Measurements from ENCODE around the gene KRT81. TPM values are rescaled to one million over a fixed set of nuclear protein-coding genes. Genes with fewer than 3 reads are reported as not detected.

KRT81 gene
- total RNA-seq, 1 donor from 2014 or later = not detected

DNA sequence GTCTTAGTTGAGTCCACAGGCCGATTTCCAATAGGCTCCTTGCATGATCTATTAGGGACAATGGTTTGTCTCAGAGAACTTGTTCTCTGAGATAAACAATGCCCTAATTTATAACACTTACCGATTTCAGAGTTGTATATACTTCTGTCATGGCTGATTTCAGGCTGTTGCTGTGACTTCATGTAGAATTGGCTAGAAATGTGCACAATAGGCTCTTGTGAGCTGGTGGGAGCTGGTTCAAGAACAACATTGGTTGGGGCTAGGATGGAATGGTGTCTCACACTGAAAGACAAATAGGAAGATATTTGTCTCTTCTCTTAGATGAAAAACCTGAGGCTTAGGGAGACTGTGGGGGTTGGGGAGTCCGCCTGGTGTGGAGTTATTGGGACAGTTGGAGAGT, 23.6 kb downstream of the KRT81 start:
- H3K4me3 Mint-ChIP-seq (ENCODE audit: unreplicated experiment) = no peak overlapping the region
- no peak for DNase-seq (ENCODE audit: low spot score)
- H3K9me3 Mint-ChIP-seq (ENCODE audit: unreplicated experiment) = no peaks in the 10 kb centered on the region
- TF ChIP-seq, protein P1, sequence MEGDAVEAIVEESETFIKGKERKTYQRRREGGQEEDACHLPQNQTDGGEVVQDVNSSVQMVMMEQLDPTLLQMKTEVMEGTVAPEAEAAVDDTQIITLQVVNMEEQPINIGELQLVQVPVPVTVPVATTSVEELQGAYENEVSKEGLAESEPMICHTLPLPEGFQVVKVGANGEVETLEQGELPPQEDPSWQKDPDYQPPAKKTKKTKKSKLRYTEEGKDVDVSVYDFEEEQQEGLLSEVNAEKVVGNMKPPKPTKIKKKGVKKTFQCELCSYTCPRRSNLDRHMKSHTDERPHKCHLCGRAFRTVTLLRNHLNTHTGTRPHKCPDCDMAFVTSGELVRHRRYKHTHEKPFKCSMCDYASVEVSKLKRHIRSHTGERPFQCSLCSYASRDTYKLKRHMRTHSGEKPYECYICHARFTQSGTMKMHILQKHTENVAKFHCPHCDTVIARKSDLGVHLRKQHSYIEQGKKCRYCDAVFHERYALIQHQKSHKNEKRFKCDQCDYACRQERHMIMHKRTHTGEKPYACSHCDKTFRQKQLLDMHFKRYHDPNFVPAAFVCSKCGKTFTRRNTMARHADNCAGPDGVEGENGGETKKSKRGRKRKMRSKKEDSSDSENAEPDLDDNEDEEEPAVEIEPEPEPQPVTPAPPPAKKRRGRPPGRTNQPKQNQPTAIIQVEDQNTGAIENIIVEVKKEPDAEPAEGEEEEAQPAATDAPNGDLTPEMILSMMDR (IDR thresholded peaks at IDR 0.05; ENCODE audit: unreplicated experiment) = no peak
- no peak overlapping the region for H3K27ac Mint-ChIP-seq (ENCODE audit: unreplicated experiment)
- peaks cover 3% of the 10 kb centered on the region for H3K27me3 Mint-ChIP-seq (ENCODE audit: unreplicated experiment)
- H3K4me1 Mint-ChIP-seq (ENCODE audit: unreplicated experiment) = no peaks in the 10 kb centered on the region
- no peaks in the 10 kb centered on the region for H3K36me3 Mint-ChIP-seq (ENCODE audit: low read depth, unreplicated experiment)

DNA sequence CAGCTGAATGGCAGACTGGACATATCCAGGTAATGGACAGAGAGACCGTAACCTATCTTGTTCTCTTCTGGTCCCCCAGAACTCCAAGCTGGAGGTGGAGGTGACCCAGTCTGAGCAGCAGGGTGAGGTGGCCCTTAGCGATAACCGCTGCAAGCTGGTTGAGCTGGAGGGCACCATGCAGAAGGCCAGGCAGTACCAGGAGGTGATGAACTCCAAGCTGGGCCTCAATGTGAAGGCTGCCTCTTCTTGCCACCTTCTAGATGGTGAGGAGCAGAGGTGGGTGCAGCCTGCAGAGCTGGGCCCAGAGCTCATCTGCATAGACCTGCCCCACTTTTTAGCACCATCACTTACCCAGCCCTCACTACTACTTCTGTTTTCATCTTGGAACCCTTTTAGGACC, 24.1 kb downstream of the KRT81 start:
- no peak overlapping the region for H3K4me3 Mint-ChIP-seq (ENCODE audit: unreplicated experiment)
- DNase-seq (ENCODE audit: low spot score) = no peak
- no peaks in the 10 kb centered on the region for H3K36me3 Mint-ChIP-seq (ENCODE audit: low read depth, unreplicated experiment)
- H3K4me1 Mint-ChIP-seq (ENCODE audit: unreplicated experiment) = no peaks in the 10 kb centered on the region
- H3K9me3 Mint-ChIP-seq (ENCODE audit: unreplicated experiment) = no peaks in the 10 kb centered on the region
- peaks cover 3% of the 10 kb centered on the region for H3K27me3 Mint-ChIP-seq (ENCODE audit: unreplicated experiment)
- TF ChIP-seq, protein P1 (IDR thresholded peaks at IDR 0.05; ENCODE audit: unreplicated experiment) = no peak
- H3K27ac Mint-ChIP-seq (ENCODE audit: unreplicated experiment) = no peak overlapping the region

DNA sequence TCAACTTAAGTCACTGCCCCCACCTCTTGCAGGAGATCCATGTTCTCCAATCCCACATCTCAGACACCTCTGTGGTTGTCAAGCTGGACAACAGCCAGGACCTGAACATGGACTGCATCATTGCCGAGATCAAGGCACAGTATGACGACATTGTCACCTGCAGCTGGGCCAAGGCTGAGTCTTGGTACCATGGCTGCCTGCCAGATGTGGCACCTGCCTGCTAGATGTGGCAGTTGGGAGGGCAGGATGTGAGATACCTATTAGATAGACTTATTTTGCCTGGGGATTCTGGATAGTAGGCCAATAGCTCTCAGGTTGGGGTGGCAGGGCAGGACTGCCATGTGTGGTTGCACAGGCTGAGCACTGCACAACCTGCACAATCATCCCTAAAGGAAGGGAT, 24.8 kb downstream of the KRT81 start:
- DNase-seq (ENCODE audit: low spot score) = no peak
- Mint-ChIP-seq H3K27ac (ENCODE audit: unreplicated experiment) (no peak overlapping the region), H3K27me3 (ENCODE audit: unreplicated experiment) (peaks cover 3% of the 10 kb centered on the region), H3K4me1 (ENCODE audit: unreplicated experiment) (no peaks in the 10 kb centered on the region), H3K36me3 (ENCODE audit: low read depth, unreplicated experiment) (no peaks in the 10 kb centered on the region), H3K9me3 (ENCODE audit: unreplicated experiment) (no peaks in the 10 kb centered on the region), H3K4me3 (ENCODE audit: unreplicated experiment) (no peak overlapping the region)
- TF ChIP-seq, protein P1 (IDR thresholded peaks at IDR 0.05; ENCODE audit: unreplicated experiment) = no peak

DNA sequence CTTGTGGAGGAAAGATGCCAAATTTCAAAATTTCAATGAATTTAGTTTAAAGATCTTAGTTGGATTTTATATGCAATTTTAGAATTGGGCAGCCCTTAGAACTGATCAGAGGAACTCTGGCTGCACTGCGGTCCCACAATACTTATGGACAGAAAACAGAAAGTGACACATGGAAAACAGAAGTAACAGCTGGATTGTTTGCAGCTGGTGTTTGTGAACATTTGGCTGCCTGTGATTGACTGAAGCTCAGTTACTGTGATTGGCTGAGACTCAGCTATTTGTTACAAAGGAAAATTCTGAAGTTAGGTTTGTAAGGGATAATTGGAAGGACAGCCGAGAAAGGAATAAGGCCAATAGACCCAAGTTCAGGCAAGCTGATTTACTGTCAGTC, 26.9 kb downstream of the KRT81 start:
- no peak overlapping the region for H3K27ac Mint-ChIP-seq (ENCODE audit: unreplicated experiment)
- no peaks in the 10 kb centered on the region for H3K9me3 Mint-ChIP-seq (ENCODE audit: unreplicated experiment)
- no peaks in the 10 kb centered on the region for H3K4me1 Mint-ChIP-seq (ENCODE audit: unreplicated experiment)
- TF ChIP-seq, protein P1 (IDR thresholded peaks at IDR 0.05; ENCODE audit: unreplicated experiment) = no peak
- DNase-seq (ENCODE audit: low spot score) = no peak
- H3K36me3 Mint-ChIP-seq (ENCODE audit: low read depth, unreplicated experiment) = no peaks in the 10 kb centered on the region
- H3K27me3 Mint-ChIP-seq (ENCODE audit: unreplicated experiment) = peaks cover 3% of the 10 kb centered on the region
- no peak overlapping the region for H3K4me3 Mint-ChIP-seq (ENCODE audit: unreplicated experiment)

DNA sequence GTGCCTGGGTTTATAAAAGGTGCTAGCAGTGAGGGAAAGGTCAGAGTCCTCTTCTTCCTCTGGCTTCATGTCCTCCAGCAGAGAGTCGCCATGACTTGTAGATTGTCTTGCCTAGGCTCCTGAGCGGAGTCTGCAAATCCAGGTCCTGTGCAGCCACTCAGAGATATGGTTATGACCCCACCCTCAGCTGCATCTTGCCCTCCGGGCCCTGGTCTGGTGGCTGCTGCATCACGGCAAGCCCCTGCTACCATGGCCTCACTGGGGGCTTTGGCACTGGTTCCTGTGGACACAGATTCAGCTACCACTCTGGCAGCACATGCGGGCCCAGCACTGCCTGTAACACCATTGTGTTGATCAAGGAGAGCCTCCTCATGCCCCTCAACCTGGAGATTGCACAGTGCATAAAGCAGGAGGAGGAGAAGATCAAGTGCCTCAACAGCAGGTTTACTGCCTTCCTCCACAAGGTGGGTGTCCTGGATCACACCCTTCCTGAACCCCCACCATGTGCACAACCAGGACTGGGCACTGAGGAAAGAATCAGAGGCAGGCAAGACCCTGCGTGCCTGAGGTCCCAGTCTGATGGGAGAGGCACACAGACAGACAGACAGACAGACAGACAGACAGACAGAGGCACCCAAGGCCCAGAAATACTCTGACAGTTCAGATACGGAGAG, 27.4 kb downstream of the KRT81 start:
- no peaks in the 10 kb centered on the region for H3K4me1 Mint-ChIP-seq (ENCODE audit: unreplicated experiment)
- H3K27ac Mint-ChIP-seq (ENCODE audit: unreplicated experiment) = no peak overlapping the region
- TF ChIP-seq, protein P1 (IDR thresholded peaks at IDR 0.05; ENCODE audit: unreplicated experiment) = no peak
- DNase-seq (ENCODE audit: low spot score) = no peak
- no peaks in the 10 kb centered on the region for H3K36me3 Mint-ChIP-seq (ENCODE audit: low read depth, unreplicated experiment)
- H3K27me3 Mint-ChIP-seq (ENCODE audit: unreplicated experiment) = peaks cover 6% of the 10 kb centered on the region
- H3K4me3 Mint-ChIP-seq (ENCODE audit: unreplicated experiment) = no peak overlapping the region
- no peaks in the 10 kb centered on the region for H3K9me3 Mint-ChIP-seq (ENCODE audit: unreplicated experiment)
